K562 (cell line): Measurements from ENCODE around the gene PROM2. TPM values are rescaled to one million over a fixed set of nuclear protein-coding genes. Genes with fewer than 3 reads are reported as not detected.

ENCODE experiments used
- ATAC-seq: fragments of 200-7000 bp; cut with Tn5 transposase; 3 replicates; pipeline ENCODE4 v1.9.1; 2020; ENCODE audit warnings: moderate library complexity
- BruUV-seq: library from RNA; stranded (reverse); fragments of 400-500 nt; replicated peaks from 2 replicates; lab custom pipeline; 2021; lab: Mats Ljungman, UMichigan
- CTCF ChIA-PET: fragments of 300-600 bp; formaldehyde crosslinking; extraction: SDS; loops from one replicate; lab custom pipeline; 2021; ENCODE audit warnings: low intra/inter-chr PET ratio; lab: Yijun Ruan, JAX
- POLR2A ChIA-PET: fragments of 300-600, 350-650 bp; sonication (Branson Sonifier 250); formaldehyde crosslinking; extraction: SDS; loops from one replicate; lab custom pipeline; 2021; ENCODE audit warnings: antibody characterized with exemption, inconsistent platforms; lab: Yijun Ruan, JAX
- DNase-seq, 4 experiments: peaks; one replicate each; pipeline versions ENCODE4 v3.0.0 to v3.0.0-alpha.2; 2011 to 2018; ENCODE audit warnings: low spot score in 3 of 4, mixed read lengths in 3 of 4; ENCODE audit errors: extremely low read depth in 1 of 4
- FAIRE-seq: peaks from 2 replicates; lab custom pipeline; 2011; peaks lifted over from hg19 to GRCh38; lab: Jason Lieb, UNC
- H2AFZ ChIP-seq: 2 replicates; pipeline ENCODE4 v1.6.0; 2011; ENCODE audit warnings: low read depth, low read length, control low read depth, inconsistent platforms
- H3K27ac ChIP-seq: fragments of 200-600 bp; 3 replicates; pipeline ENCODE4 v1.8.0; 2011; ENCODE audit warnings: low read depth, mild to moderate bottlenecking, control low read depth, inconsistent platforms, low read length, moderate library complexity, mixed read lengths; ENCODE audit errors: extremely low read depth
- H3K27me3 ChIP-seq, 2 experiments: fragments of 300-600 bp in 1 of 2; 2 replicates in 1 of 2; 3 replicates in 1 of 2; pipeline versions ENCODE4 v1.6.0 to v1.8.0; 2011; ENCODE audit warnings: inconsistent platforms in 2 of 2, low read length in 2 of 2, mild to moderate bottlenecking in 1 of 2, mixed read lengths in 1 of 2, moderate library complexity in 1 of 2; ENCODE audit not compliant: control insufficient read depth in 2 of 2, insufficient read depth in 2 of 2
- H3K36me3 ChIP-seq: fragments of 300-600 bp; 3 replicates; pipeline ENCODE4 v1.8.0; 2011; ENCODE audit warnings: mild to moderate bottlenecking, low read length, inconsistent platforms; ENCODE audit not compliant: control insufficient read depth, insufficient read depth
- H3K4me1 ChIP-seq, 2 experiments: fragments of 200-600 bp in 1 of 2; replicated peaks in 1 of 2; 2 replicates in 1 of 2; 3 replicates in 1 of 2; pipeline versions ENCODE4 v1.5.1 to v1.8.0; 2011; ENCODE audit warnings: inconsistent platforms in 2 of 2, low read length in 2 of 2, mild to moderate bottlenecking in 1 of 2, mixed read lengths in 1 of 2, moderate library complexity in 1 of 2; ENCODE audit not compliant: control insufficient read depth in 2 of 2, insufficient read depth in 2 of 2
- H3K4me2 ChIP-seq: 2 replicates; pipeline ENCODE4 v1.6.1; 2011; ENCODE audit warnings: low read length, control low read depth, inconsistent platforms, mixed read lengths; ENCODE audit not compliant: insufficient read depth
- H3K4me3 ChIP-seq: fragments of 200-600 bp; sonication (generic), shearing (Covaris generic); 2 replicates; pipeline ENCODE4 v1.5.1; 2016; ENCODE audit warnings: control low read depth, inconsistent platforms
- H3K79me2 ChIP-seq: fragments of 200-600 bp; 3 replicates; pipeline ENCODE4 v1.8.0; 2011; ENCODE audit warnings: low read length, inconsistent platforms; ENCODE audit not compliant: control insufficient read depth, insufficient read depth
- H3K9ac ChIP-seq, 2 experiments: 2 replicates each; pipeline versions ENCODE4 v1.6.0 to v1.6.1; 2011; ENCODE audit warnings: low read depth in 2 of 2, low read length in 2 of 2, control low read depth in 1 of 2, inconsistent platforms in 1 of 2, mild to moderate bottlenecking in 1 of 2, mixed read lengths in 1 of 2; ENCODE audit not compliant: insufficient read depth in 1 of 2
- H3K9me1 ChIP-seq: one replicate; pipeline ENCODE4 v1.6.0; 2011; ENCODE audit warnings: inconsistent platforms, mild to moderate bottlenecking, low read length, moderate library complexity; ENCODE audit not compliant: control insufficient read depth, insufficient read depth
- H3K9me3 ChIP-seq: replicated peaks from 2 replicates; pipeline ENCODE4 v1.5.1; 2011; ENCODE audit warnings: low read depth, low read length, inconsistent platforms; ENCODE audit not compliant: control insufficient read depth, insufficient read depth
- H4K20me1 ChIP-seq: replicated peaks from 2 replicates; pipeline ENCODE4 v1.6.1; 2011; ENCODE audit warnings: low read length, inconsistent platforms, mixed read lengths; ENCODE audit not compliant: control insufficient read depth, insufficient read depth
- CHAMP1 ChIP-seq: fragments of 450-650 bp; IDR thresholded peaks from 2 replicates; pipeline ENCODE4 v1.6.1; 2016; ENCODE audit warnings: mild to moderate bottlenecking
- CTCF ChIP-seq, 3 experiments: IDR thresholded peaks in 2 of 3; conservative IDR thresholded peaks in 1 of 3; 2 replicates each; pipeline ENCODE4 v1.5.1; 2011 to 2012; ENCODE audit warnings: low read length in 3 of 3, mild to moderate bottlenecking in 3 of 3, control low read depth in 2 of 3, improper control_type of control experiment in 1 of 3, inconsistent platforms in 1 of 3, low read depth in 1 of 3, mixed read lengths in 1 of 3, moderate library complexity in 1 of 3; ENCODE audit not compliant: insufficient read depth in 2 of 3
- EHMT2 ChIP-seq: fragments of 450-650 bp; IDR thresholded peaks from 2 replicates; pipeline ENCODE4 v1.6.1; 2018; ENCODE audit warnings: antibody characterized with exemption
- KDM1A ChIP-seq, 2 experiments: fragments of 450-650 bp; IDR thresholded peaks; 2 replicates each; pipeline ENCODE4 v1.6.1; 2016; ENCODE audit warnings: mild to moderate bottlenecking in 2 of 2
- MAFF ChIP-seq: IDR thresholded peaks from 2 replicates; pipeline ENCODE4 v1.6.1; 2012; ENCODE audit warnings: low read length, improper control_type of control experiment
- MIER1 ChIP-seq: fragments of 450-650 bp; IDR thresholded peaks from 2 replicates; pipeline ENCODE4 v1.6.1; 2016; ENCODE audit warnings: antibody characterized with exemption, mild to moderate bottlenecking, low read depth
- RFX1 ChIP-seq: fragments of 450-650 bp; IDR thresholded peaks from 2 replicates; pipeline ENCODE4 v1.6.1; 2016; ENCODE audit warnings: mild to moderate bottlenecking, moderate library complexity
- TCF3 ChIP-seq: sonication (generic); formaldehyde crosslinking; IDR thresholded peaks from 2 replicates; pipeline ENCODE4 v1.4.0; 2020; ENCODE audit warnings: mild to moderate bottlenecking, missing genetic modification reagents
- WHSC1 ChIP-seq: IDR thresholded peaks from one replicate; pipeline ENCODE4 v1.6.1; 2012; ENCODE audit warnings: low read length, control low read depth, inconsistent platforms
- ZNF324 ChIP-seq: fragments of 250-450 bp; sonication (Bioruptor Pico); IDR thresholded peaks from 2 replicates; pipeline ENCODE4 v1.4.0; 2020; ENCODE audit warnings: mild to moderate bottlenecking
- ZNF589 ChIP-seq: fragments of 200-800 bp; sonication (Bioruptor generic); IDR thresholded peaks from 2 replicates; pipeline ENCODE4 v1.6.1; 2016; ENCODE audit warnings: low read depth, missing genetic modification characterization, missing compliant biosample characterization
- whole genome bisulfite sequencing: fragments of 100-300 bp; shearing (Covaris generic); methylation state at CpG from one replicate; pipeline ENCODE4 v1.1.6; 2016; ENCODE audit warnings: low coverage, mixed read lengths; ENCODE audit not compliant: insufficient coverage; ENCODE audit errors: missing lambda C conversion rate; 5-methylcytosine and 5-hydroxymethylcytosine counted together
- in situ Hi-C: fragments of 300-500 bp; cut with MboI; formaldehyde crosslinking; loops from 4 replicates; pipeline ENCODE4 v1.15.0; 2018; ENCODE audit warnings: inconsistent platforms, mixed read lengths
- intact Hi-C: fragments of 100-400 bp; cut with micrococcal nuclease; formaldehyde crosslinking; loops from 2 replicates; pipeline ENCODE4 v1.14.2; 2022
- polyA plus RNA-seq, 8 experiments: library from polyadenylated mRNA; depleted of rRNA in 4 of 8; stranded (reverse) in 5 of 8; unstranded in 3 of 8; fragments of >200 nt; fragmentation: Nextera tagmentation in 2 of 8; fragmentation: Illumina TruSeq in 1 of 8; extraction: Ambion mirVana in 2 of 8; extraction: Trizol in 1 of 8; gene quantifications; 2 replicates each; pipeline versions ENCODE4 v1.2.1 to v1.2.3, GENCODE V29; 2011 to 2014; ENCODE audit warnings: inconsistent platforms in 1 of 8, missing spikeins in 1 of 8
- total RNA-seq, 7 experiments: library from RNA; depleted of rRNA in 6 of 7; stranded (reverse); fragments of >200 nt in 6 of 7; fragmentation: Illumina TruSeq in 2 of 7; extraction: Trizol in 2 of 7; gene quantifications; 2 replicates each; pipeline versions ENCODE4 v1.2.1 to v1.2.3, GENCODE V29; 2011 to 2021; ENCODE audit warnings: low replicate concordance in 1 of 7

The PROM2 gene
- total and polyA plus RNA-seq, 9 of the 15 experiments (the other 6 are each of a cell fraction or from before 2014, with no cell fraction given): not detected

DNA sequence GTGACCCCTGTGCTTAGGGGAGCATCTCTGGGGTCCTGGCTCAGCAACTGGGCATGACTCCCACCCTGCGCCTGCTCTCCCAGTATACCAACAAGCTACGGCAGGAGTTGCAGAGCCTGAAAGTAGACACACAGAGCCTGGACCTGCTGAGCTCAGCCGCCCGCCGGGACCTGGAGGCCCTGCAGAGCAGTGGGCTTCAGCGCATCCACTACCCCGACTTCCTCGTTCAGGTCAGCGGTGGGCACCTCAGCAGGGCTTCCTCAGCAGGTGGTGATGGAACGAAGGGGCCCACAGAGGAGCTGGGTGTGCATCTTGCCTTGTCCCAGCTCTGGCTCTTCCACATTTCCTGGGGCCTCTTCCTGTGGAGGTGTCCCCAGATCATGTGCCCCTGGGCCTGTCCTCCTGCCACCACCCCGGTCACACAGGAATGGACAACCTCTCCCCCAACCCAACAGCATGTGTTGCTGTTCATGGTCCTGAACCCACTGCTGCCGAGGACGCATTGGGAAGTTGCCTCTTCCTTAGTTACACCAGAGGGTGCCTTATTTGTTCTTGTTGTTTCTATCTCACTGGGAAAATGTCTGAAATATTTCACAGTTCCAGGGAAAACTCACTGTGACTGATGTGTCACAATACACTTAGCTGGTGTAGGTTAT lies 10.8 kb downstream of the PROM2 start:
- no peak for FAIRE-seq
- ChIA-PET POLR2A (interaction anchor here (0.8 kb wide), 1 partner anchor 122 kb away, joined by 3 read pairs; no protein-coding TSS in a partner anchor), CTCF (no interaction called here)
- H3K27ac ChIP-seq: no peak overlapping the region
- no peak overlapping the region for H2AFZ ChIP-seq
- no peak for DNase-seq
- H3K79me2 ChIP-seq: no peaks in the 10 kb centered on the region
- no peaks in the 10 kb centered on the region for H3K4me1 ChIP-seq
- no peak overlapping the region for H3K9ac ChIP-seq
- no TSS peak for BruUV-seq
- H3K9me3 ChIP-seq: no peaks in the 10 kb centered on the region
- in situ Hi-C loops: no loop called here
- no peak overlapping the region for H3K4me3 ChIP-seq
- peaks cover 0 to 9% of the 10 kb centered on the region in 2 experiments; a peak in 1 of 5 replicates for H3K27me3 ChIP-seq
- peak; percentile 29; the same call in 1 of the 3 replicates for ATAC-seq
- H3K9me1 ChIP-seq: no peaks in the 10 kb centered on the region
- H3K36me3 ChIP-seq: no peaks in the 10 kb centered on the region
- 4% methylated on average over 10 of the region's 13 CpGs for WGBS
- intact Hi-C loops: no loop called here
- no peak overlapping the region for H3K4me2 ChIP-seq
- no peaks in the 10 kb centered on the region for H4K20me1 ChIP-seq
- TF ChIP-seq KDM1A (IDR thresholded peaks at IDR 0.05): no peak
- no peak for TF ChIP-seq ZNF589
- peak; percentile 78; the same call in 1 of the 2 replicates for TF ChIP-seq MIER1
- peak; percentile 85 for TF ChIP-seq EHMT2
- no peak for TF ChIP-seq MAFF
- TF ChIP-seq CHAMP1: no peak
- TF ChIP-seq TCF3 (CRISPR knock-in tag): no peak
- TF ChIP-seq ZNF324 (CRISPR knock-in tag): no peak
- TF ChIP-seq CTCF (IDR thresholded peaks at IDR 0.05 in 2 of 3, conservative IDR thresholded peaks at IDR 0.05 in 1 of 3; ENCODE audit: insufficient read depth in 2 of 3, low read depth in 1 of 3, low read length in 3 of 3): no peak
- TF ChIP-seq WHSC1: no peak
- TF ChIP-seq RFX1: no peak
